ENCODE measurements around the gene IFI16.
"Not testable (repeated sequence)": the region's sequence is repeated elsewhere in the genome, so short reads cannot be mapped to it uniquely, and the experiment has no call there.

IFI16 gene

DNA sequence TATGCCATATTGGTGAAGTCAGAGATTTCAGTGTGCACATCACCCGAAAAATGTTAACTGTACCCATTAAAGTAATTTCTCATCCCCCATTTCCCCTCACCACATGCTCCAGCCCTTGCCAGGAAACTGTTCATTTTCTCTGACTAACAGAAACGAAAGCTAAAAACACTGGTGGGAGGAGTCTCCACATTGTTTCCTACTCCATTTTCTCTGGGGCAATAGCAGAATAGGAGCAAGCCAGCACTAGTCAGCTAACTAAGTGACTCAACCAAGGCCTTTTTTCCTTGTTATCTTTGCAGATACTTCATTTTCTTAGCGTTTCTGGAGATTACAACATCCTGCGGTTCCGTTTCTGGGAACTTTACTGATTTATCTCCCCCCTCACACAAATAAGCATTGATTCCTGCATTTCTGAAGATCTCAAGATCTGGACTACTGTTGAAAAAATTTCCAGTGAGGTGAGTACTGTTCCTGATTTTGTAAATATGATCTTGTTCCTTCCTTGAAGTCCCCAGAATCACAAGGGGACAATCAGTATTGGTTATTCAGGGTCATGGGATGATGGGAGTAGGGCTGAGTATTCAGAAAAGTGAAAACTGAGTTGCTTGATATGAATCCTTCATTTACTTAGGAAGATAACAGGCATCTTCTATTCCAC is at the start of gene IFI16:
Gene IFI16 (plus strand): TSS at position 204 of the 658 bp plus-strand sequence. CDS start 4,774 bp downstream, outside the sequence.
- DNase-seq: no peak

DNA sequence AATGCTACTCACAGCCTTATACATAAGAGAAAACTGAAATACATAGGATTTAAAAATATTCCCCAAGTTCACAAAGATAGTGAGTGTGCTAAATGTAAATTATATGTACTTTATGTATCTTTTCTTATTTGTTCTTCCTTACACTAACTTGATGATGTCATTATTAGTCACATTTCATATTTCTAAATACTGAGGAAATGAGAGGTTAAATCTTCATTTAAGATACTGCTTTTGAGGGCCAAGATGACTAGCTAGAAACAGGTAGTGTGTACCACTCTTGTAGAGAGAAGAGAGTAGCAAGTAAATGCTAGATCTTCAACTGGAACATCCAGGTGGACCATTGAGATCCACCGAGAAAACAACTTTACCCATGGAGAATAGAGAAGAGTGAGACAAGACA is 48.5 kb upstream of the IFI16 start:
- no peak for DNase-seq

- DNase-seq: no peak
Observed at GRCh38 chr1:158962983-158963382, 46.7 kb upstream of the IFI16 start.

DNA sequence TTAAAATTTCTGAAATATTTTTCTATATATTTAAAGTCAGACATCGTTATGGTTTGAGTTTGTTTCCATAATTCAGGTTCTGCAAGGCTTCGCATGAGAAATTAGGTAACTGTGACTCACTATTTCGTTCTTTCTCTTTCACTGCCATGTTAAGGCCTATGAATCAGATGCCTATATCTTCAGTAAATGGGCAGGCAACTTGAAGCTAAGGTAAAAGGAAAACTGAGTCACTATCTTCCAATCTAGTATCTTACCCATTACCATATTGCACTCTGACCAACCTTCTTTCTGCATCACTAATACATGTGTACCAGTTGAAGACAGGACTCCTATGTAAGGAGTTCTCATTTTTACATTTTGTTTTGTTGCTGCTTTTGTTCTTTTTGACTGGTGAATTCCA is 40.5 kb upstream of the IFI16 start:
- no peak for DNase-seq

- no peak for DNase-seq
Observed at GRCh38 chr1:158969855-158970254, 39.9 kb upstream of the IFI16 start.

DNA sequence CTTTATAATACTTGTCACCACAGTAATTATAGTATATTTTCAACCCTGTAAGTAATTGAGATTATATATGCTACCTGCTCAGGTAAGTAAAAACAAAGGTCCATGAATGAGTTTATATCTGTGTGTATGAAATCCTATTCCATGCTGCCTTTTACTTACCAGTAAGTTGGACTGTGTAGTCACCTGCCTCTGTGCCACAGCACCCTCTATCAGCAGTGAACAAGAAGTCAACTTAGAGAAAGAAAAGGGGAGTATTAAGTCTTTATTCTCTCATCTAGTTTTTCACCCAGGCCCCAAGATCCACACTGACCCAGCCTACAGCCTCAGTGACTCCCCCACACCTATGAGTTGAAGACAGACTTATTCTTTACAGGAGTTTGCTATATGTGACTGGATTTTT is 36.9 kb upstream of the IFI16 start:
- no peak for DNase-seq

- no peak for DNase-seq
Observed at GRCh38 chr1:158976219-158976618, 33.5 kb upstream of the IFI16 start.

- no peak for DNase-seq
Observed at GRCh38 chr1:158978730-158979129, 31.0 kb upstream of the IFI16 start.

- no peak for DNase-seq
Observed at GRCh38 chr1:158979229-158979628, 30.5 kb upstream of the IFI16 start.

DNA sequence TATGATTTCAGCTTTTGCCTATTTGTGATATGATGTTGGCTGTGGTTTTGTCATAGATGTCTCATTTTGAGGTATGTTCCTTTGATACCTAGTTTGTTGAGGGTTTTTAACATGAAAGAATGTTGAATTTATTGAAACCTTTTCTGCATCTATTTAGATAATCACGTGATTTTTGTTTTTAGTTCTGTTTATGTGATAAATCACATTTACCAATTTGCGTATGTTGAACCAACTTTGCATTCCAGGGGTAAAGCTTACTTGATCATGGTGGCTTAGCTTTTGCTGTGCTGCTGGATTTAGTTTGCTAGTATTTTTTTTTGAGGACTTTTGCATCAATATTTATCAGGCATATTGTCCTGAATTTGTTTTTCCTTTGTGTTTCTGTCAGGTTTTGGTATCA is 26.5 kb upstream of the IFI16 start:
- no peak for DNase-seq

GRCh38 chr1:158984386-158984785 is 25.3 kb upstream of the IFI16 start:
- no peak for DNase-seq

- DNase-seq: no peak
Observed at GRCh38 chr1:158989424-158989823, 20.3 kb upstream of the IFI16 start.

- DNase-seq: no peak
Observed at GRCh38 chr1:158992787-158993312, 16.9 kb upstream of the IFI16 start.

GRCh38 chr1:158996998-158997397 is 12.7 kb upstream of the IFI16 start:
- DNase-seq: no peak

- no peak for DNase-seq
Observed at GRCh38 chr1:158998037-158998780, 11.5 kb upstream of the IFI16 start.

DNA sequence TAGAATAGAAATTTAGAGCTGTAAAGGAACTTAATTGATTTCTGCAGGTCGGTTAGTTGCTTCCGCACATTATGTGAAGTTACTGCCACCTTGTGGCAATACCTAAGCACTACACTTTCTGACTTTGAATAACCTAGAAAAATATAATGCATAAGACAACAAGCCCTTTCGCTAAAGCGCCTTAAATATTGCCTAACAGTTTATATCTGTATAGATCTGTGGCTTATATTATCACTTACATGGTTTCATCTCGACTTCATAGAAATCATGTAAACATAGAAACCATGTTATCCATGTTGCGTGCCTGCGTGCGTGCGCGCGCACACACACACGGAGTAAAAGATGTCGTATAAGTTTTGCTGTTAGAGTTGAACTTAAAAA is 10.9 kb upstream of the IFI16 start:
- DNase-seq: peak; percentile 40

- no peak for DNase-seq
Observed at GRCh38 chr1:158999316-159000069, 10.2 kb upstream of the IFI16 start.

DNA sequence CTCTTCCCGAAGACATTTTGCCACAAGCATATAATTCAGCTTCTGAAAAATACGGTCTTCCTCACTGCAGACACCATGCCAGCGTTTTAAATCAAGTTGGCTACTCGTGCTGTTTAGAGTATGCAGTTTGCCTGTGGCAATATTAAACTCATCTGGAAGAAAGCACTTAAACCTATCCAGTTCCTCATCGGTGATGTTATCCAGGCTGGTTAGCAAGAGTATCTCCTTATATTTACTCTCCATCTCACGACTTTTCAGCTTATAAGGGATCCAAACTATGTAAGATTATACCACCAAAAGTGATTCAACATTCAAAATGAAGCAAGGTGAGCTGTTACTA is 9.7 kb upstream of the IFI16 start:
- no peak for DNase-seq

GRCh38 chr1:159000625-159001024 is 9.1 kb upstream of the IFI16 start:
- peak; percentile 5 for DNase-seq

GRCh38 chr1:159005161-159005560 is 4.5 kb upstream of the IFI16 start:
- DNase-seq: no peak

DNA sequence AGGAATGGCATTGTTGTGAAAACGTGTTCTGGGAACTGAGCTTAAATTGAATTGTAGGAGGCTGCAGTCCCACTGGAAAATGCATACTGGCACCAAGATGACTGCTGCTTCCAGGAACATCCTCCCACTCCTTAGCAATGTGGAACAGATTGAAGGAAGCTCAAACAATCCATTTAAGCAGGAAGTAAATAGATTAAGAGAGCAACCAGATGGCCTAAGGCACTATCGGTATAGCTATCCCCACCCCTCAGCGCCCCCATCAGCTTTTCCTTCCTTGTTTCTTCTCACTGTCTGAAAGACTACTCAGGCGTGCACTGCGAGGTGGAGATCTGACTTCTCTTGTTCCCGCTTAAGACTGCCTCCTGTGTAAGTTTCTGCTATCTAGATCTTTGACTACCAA is 4.0 kb upstream of the IFI16 start:
- no peak for DNase-seq

DNA sequence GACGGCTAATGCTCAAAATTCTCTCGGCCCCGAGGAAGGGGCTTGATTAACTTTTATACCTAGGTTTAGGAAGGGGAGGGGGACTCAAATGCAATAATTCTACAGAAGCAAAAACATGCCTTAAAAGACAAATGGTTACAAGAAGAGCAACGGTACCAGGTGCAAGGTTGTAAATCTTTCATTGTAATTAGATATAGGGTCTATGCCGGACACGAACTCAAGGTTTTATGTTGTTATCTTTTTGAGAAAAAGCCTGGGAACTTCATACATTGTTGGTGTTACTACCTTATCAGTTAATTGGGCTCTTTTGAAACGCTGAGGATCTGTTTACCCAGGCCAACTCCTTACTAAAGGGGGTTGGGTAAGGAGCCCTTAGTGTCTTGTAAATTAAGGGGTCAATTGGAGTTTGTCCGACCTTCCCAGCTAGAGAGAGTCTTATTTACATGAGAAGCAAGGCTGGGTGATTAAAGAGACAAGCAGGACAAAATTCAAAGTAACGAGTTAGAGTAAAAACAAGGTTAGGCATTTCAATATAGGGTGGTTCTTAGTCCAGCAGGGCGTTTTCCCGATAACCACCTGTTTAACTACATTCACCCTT is 3.4 kb upstream of the IFI16 start:
- DNase-seq: not testable (repeated sequence)

GRCh38 chr1:159007726-159008125 is 2.0 kb upstream of the IFI16 start:
- no peak for DNase-seq

Measured in DMS 273 treated with DMSO at 0.1 percent for 48 hours (cell line).